ENCODE data around the gene HENMT1. TPM values are rescaled to one million over a fixed set of nuclear protein-coding genes. Genes with fewer than 3 reads are reported as not detected.
A peak's percentile ranks its signal among the peaks of the same experiment; 100 is the strongest.

The HENMT1 gene
- total and polyA plus RNA-seq, 9 of the 15 experiments (the other 6 are each of a cell fraction or from before 2014, with no cell fraction given): not detected

- TF ChIP-seq TSHZ1 (CRISPR knock-in tag; IDR thresholded peaks at IDR 0.05): no peak
- TF ChIP-seq TCF7 (IDR thresholded peaks at IDR 0.05; ENCODE audit: borderline replicate concordance): 0 out of 2 replicates have a peak, but pooled peaks have one; percentile 14
- TF ChIP-seq DACH1 (IDR thresholded peaks at IDR 0.05; ENCODE audit: partially characterized antibody): no peak
- TF ChIP-seq ZNF586 (CRISPR knock-in tag; conservative IDR thresholded peaks at IDR 0.05): no peak
- no peak for TF ChIP-seq ZNF778 (CRISPR knock-in tag; IDR thresholded peaks at IDR 0.05)
- TF ChIP-seq ZNF512 (tag; IDR thresholded peaks at IDR 0.05): no peak
- peak; percentile 57; the same call in 1 of the 2 replicates for TF ChIP-seq NR1H2 (CRISPR knock-in tag; IDR thresholded peaks at IDR 0.05)
- no peak for TF ChIP-seq ZNF124 (CRISPR knock-in tag; IDR thresholded peaks at IDR 0.05)
- TF ChIP-seq SRSF1 (IDR thresholded peaks at IDR 0.05; ENCODE audit: low read depth, low read length): 0 out of 2 replicates have a peak, but pooled peaks have one; percentile 76
- TF ChIP-seq, protein P1, sequence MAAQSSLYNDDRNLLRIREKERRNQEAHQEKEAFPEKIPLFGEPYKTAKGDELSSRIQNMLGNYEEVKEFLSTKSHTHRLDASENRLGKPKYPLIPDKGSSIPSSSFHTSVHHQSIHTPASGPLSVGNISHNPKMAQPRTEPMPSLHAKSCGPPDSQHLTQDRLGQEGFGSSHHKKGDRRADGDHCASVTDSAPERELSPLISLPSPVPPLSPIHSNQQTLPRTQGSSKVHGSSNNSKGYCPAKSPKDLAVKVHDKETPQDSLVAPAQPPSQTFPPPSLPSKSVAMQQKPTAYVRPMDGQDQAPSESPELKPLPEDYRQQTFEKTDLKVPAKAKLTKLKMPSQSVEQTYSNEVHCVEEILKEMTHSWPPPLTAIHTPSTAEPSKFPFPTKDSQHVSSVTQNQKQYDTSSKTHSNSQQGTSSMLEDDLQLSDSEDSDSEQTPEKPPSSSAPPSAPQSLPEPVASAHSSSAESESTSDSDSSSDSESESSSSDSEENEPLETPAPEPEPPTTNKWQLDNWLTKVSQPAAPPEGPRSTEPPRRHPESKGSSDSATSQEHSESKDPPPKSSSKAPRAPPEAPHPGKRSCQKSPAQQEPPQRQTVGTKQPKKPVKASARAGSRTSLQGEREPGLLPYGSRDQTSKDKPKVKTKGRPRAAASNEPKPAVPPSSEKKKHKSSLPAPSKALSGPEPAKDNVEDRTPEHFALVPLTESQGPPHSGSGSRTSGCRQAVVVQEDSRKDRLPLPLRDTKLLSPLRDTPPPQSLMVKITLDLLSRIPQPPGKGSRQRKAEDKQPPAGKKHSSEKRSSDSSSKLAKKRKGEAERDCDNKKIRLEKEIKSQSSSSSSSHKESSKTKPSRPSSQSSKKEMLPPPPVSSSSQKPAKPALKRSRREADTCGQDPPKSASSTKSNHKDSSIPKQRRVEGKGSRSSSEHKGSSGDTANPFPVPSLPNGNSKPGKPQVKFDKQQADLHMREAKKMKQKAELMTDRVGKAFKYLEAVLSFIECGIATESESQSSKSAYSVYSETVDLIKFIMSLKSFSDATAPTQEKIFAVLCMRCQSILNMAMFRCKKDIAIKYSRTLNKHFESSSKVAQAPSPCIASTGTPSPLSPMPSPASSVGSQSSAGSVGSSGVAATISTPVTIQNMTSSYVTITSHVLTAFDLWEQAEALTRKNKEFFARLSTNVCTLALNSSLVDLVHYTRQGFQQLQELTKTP (IDR thresholded peaks at IDR 0.05; ENCODE audit: low read depth in 1 of 2, partially characterized antibody in 2 of 2): peak in 1 of 2 experiments; percentile 50
- TF ChIP-seq L3MBTL2 (IDR thresholded peaks at IDR 0.05): peak; percentile 83; the same call in 1 of the 2 replicates
- peak; percentile 78 for TF ChIP-seq SAP30 (IDR thresholded peaks at IDR 0.05; ENCODE audit: borderline replicate concordance, insufficient read depth, low read depth, low read length, poor library complexity, severe bottlenecking)
- peak; percentile 75 for TF ChIP-seq ELF1 (tag; IDR thresholded peaks at IDR 0.05)
- no peak for TF ChIP-seq ZNF408 (CRISPR knock-in tag; IDR thresholded peaks at IDR 0.05; ENCODE audit: low read depth)
- no peak for TF ChIP-seq NELFE (IDR thresholded peaks at IDR 0.05; ENCODE audit: insufficient read depth, insufficient read length)
- TF ChIP-seq, protein P2, sequence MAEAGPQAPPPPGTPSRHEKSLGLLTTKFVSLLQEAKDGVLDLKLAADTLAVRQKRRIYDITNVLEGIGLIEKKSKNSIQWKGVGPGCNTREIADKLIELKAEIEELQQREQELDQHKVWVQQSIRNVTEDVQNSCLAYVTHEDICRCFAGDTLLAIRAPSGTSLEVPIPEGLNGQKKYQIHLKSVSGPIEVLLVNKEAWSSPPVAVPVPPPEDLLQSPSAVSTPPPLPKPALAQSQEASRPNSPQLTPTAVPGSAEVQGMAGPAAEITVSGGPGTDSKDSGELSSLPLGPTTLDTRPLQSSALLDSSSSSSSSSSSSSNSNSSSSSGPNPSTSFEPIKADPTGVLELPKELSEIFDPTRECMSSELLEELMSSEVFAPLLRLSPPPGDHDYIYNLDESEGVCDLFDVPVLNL (CRISPR knock-in tag; IDR thresholded peaks at IDR 0.05; ENCODE audit: low read depth): peak; percentile 62; the same call in 1 of the 2 replicates
Measured at GRCh38 chr1:108691942-108692723, 31.2 kb upstream of the HENMT1 start, which contains the start of gene PRPF38B (continued).
